ENCODE data around the gene PLA2G3. TPM values are rescaled to one million over a fixed set of nuclear protein-coding genes. Genes with fewer than 3 reads are reported as not detected.

The PLA2G3 gene
- total RNA-seq (not detected), polyA plus RNA-seq (ENCODE audit: insufficient read depth, low read depth, low replicate concordance) (1.2 TPM)
- long read RNA-seq, donor 1, result 0 reads
- long read RNA-seq, donor 2, result 0 reads
- long read RNA-seq, donor 3, result 0 reads
- long read RNA-seq, donor 4, result 0 reads
- long read RNA-seq, donor 5, result 0 reads
- long read RNA-seq, donor 6, result 0 reads
- long read RNA-seq, donor 7, result 0 reads
- long read RNA-seq, donor 8, result 0 reads
- long read RNA-seq, donor 9, result 0 reads
- long read RNA-seq, donor 10, result 0 reads

DNA sequence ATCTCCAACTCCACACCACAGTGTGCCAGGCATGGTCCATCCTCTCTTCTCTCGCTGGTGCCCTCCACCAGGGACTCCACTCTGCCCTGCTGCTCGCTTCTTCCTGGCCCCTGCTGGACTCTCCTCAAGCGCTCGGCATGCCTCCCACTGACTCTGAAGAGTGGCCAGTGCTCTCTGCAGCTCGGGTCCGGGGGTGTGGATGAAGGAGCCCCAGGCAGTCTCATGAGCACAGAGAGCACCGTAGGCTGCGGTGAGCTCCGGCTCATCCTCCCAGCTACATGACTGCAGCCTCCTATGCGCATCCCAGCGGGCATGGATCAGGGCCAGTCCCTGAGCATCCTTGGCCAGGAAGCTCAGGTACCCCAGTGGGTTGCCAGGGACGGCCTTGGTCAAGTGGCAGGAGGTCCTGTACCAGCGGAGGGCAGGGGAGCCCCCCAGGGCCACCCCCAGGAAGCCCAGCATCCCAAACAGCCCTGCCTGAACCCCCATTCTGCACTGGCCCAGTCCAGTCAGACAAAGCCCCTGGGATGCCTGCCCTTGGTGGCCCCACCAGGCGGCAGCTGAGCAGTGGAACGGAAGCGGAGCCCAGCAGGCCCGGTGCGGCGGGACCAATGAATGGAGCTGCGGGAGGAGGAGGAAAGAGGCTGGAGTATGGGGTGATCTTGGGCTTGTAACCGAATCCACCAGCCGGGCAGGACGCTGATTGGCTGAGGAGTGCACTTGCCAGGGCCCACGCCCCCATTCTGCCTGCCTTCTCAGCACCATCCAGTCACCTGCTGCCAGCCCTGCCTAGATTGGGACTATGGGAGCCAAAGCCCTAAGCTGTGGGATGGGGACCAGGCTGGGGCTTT, at the start of gene PLA2G3:
PLA2G3 (minus strand) TSS at position 643 of the 851 bp plus-strand sequence; CDS start at position 489, 154 bp downstream.
- H3K4me3 ChIP-seq (ENCODE audit: low read length in 3 of 3), result no peak within 1 kb of the TSS
- H3K36me3 ChIP-seq (ENCODE audit: control insufficient read depth in 2 of 3, insufficient read depth in 3 of 3, low read length in 3 of 3), result no peaks in the 10 kb centered on the region
- no peak for TF ChIP-seq CTCF (IDR thresholded peaks at IDR 0.05; ENCODE audit: borderline replicate concordance, extremely low read depth, insufficient read depth)
- intact Hi-C loops (cut with DNase I), result no loop called here
- peak within 1 kb of the TSS in 1 of 3 donors; percentile 19 for H3K9ac ChIP-seq (ENCODE audit: low read length in 3 of 3)
- FAIRE-seq, result no peak
- peak; percentile 68 to 84 (median 82) for DNase-seq
- peaks cover 0 to 5% (median 0%) of the 10 kb centered on the region in 3 donors for H3K4me1 ChIP-seq (ENCODE audit: control insufficient read depth in 2 of 3, insufficient read depth in 2 of 3, low read depth in 1 of 3, low read length in 3 of 3)
- H3K27me3 ChIP-seq (ENCODE audit: control insufficient read depth, insufficient read depth, low read length), result no peaks in the 10 kb centered on the region
- peak within 1 kb of the TSS in 1 of 2 donors; percentile 8 for H3K27ac ChIP-seq (ENCODE audit: low read depth in 2 of 2, low read length in 2 of 2)
- no peaks in the 10 kb centered on the region for H3K9me3 ChIP-seq (ENCODE audit: control insufficient read depth in 2 of 3, insufficient read depth in 1 of 3, low read length in 3 of 3)

- Histone ChIP-seq H3K9ac (ENCODE audit: low read length in 3 of 3) (no peak overlapping the region), H3K4me1 (ENCODE audit: control insufficient read depth in 2 of 3, insufficient read depth in 2 of 3, low read depth in 1 of 3, low read length in 3 of 3) (no peaks in the 10 kb centered on the region), H3K27me3 (ENCODE audit: control insufficient read depth, insufficient read depth, low read length) (no peaks in the 10 kb centered on the region), H3K27ac (ENCODE audit: low read depth in 2 of 2, low read length in 2 of 2) (no peak overlapping the region), H3K4me3 (ENCODE audit: low read length in 3 of 3) (no peak overlapping the region), H3K36me3 (ENCODE audit: control insufficient read depth in 2 of 3, insufficient read depth in 3 of 3, low read length in 3 of 3) (peaks cover 3 to 13% (median 4%) of the 10 kb centered on the region in 3 donors), H3K9me3 (ENCODE audit: control insufficient read depth in 2 of 3, insufficient read depth in 1 of 3, low read length in 3 of 3) (no peaks in the 10 kb centered on the region)
- FAIRE-seq (no peak), DNase-seq (no peak)
- TF ChIP-seq CTCF (IDR thresholded peaks at IDR 0.05; ENCODE audit: borderline replicate concordance, extremely low read depth, insufficient read depth), result no peak
- intact Hi-C loops (cut with DNase I), result no loop called here
Measured at GRCh38 chr22:31187627-31188026, 47.3 kb upstream of the PLA2G3 start.

GRCh38 chr22:31185056-31185455, 44.7 kb upstream of the PLA2G3 start:
- Histone ChIP-seq H3K4me1 (ENCODE audit: control insufficient read depth in 2 of 3, insufficient read depth in 2 of 3, low read depth in 1 of 3, low read length in 3 of 3) (no peaks in the 10 kb centered on the region), H3K36me3 (ENCODE audit: control insufficient read depth in 2 of 3, insufficient read depth in 3 of 3, low read length in 3 of 3) (peaks cover 0 to 6% (median 4%) of the 10 kb centered on the region in 3 donors), H3K27ac (ENCODE audit: low read depth in 2 of 2, low read length in 2 of 2) (no peak overlapping the region), H3K4me3 (ENCODE audit: low read length in 3 of 3) (no peak overlapping the region), H3K9ac (ENCODE audit: low read length in 3 of 3) (no peak overlapping the region), H3K9me3 (ENCODE audit: control insufficient read depth in 2 of 3, insufficient read depth in 1 of 3, low read length in 3 of 3) (no peaks in the 10 kb centered on the region), H3K27me3 (ENCODE audit: control insufficient read depth, insufficient read depth, low read length) (no peaks in the 10 kb centered on the region)
- FAIRE-seq (no peak), DNase-seq (no peak)
- intact Hi-C loops (cut with DNase I), result no loop called here
- no peak for TF ChIP-seq CTCF (IDR thresholded peaks at IDR 0.05; ENCODE audit: borderline replicate concordance, extremely low read depth, insufficient read depth)

Data from kidney (tissue), 22 donors.